ENCODE results near the gene AKAP13.

Gene AKAP13

DNA sequence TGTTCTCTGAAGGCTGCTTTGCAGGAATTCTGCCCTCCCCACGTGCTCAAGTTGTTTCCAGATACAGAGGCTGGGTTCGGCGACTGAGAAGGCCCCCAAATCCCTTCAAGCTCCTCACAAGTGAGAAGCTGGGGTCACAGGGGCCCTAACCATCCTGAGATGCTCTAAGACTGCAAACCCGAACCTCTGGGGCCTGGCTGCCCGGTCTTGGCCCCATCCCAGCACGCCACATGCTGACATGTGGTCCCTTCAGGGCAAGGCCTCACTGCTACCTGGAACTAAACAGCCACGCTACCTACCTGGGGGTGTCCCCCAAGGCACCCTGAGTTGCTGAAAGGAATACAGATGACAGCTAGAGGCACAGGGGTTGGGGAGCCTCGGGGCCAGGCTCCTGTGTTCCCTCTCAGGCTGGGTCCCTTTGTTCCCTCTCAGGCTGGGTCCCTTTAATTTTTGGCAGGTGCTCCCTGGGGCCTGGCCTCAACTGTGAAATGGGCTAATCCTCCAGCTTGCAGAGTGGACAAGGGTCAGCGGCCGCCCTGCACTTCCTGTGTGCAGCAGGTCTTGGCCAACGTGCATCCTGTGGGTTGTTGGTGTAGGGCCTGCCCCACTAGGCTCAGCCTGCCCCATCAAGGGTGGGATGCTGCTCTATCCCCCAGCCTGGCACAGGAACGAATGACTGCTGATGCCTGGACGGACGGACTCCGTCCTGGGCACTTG is 381.8 kb downstream of the AKAP13 start:
- no peak for DNase-seq

DNA sequence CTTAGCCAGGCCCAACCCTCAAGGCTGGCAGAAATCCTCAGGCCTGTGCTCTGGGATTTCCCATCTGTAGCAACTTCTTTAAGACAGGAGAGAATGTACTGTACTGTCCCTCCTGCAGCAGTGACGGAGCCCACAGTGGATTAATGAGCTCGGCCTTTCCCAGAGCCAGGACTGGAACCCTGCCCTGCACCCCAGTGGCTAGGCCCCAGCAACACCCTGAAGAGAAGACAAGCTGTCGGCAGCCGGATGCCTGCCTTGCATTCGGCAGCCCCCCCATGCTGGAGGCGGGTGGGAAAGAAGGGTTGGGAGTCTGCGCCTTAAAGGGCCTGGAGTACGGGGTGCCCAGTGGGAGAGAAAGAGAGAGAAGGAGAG is 382.3 kb downstream of the AKAP13 start:
- no peak for DNase-seq

DNA sequence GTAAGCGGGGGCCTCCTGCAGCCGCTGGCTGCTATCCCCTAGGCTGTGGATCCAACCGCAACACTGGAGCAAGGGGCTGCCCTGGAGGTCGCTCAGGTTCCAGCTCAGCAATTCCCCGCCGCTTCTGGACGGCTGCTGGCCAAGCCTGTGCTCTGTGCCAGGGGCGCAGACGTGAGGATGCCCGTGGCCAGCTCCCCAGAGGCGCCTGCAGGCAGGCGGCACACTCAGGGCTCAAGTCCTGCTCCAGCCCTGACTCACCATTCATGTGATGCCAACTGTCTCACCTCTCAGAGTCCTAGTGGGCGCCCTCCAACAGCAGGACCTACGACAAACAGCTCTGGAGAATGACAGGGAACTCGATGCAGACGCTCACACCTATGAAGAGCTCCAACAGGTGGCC is 382.8 kb downstream of the AKAP13 start:
- no peak for DNase-seq

DNA sequence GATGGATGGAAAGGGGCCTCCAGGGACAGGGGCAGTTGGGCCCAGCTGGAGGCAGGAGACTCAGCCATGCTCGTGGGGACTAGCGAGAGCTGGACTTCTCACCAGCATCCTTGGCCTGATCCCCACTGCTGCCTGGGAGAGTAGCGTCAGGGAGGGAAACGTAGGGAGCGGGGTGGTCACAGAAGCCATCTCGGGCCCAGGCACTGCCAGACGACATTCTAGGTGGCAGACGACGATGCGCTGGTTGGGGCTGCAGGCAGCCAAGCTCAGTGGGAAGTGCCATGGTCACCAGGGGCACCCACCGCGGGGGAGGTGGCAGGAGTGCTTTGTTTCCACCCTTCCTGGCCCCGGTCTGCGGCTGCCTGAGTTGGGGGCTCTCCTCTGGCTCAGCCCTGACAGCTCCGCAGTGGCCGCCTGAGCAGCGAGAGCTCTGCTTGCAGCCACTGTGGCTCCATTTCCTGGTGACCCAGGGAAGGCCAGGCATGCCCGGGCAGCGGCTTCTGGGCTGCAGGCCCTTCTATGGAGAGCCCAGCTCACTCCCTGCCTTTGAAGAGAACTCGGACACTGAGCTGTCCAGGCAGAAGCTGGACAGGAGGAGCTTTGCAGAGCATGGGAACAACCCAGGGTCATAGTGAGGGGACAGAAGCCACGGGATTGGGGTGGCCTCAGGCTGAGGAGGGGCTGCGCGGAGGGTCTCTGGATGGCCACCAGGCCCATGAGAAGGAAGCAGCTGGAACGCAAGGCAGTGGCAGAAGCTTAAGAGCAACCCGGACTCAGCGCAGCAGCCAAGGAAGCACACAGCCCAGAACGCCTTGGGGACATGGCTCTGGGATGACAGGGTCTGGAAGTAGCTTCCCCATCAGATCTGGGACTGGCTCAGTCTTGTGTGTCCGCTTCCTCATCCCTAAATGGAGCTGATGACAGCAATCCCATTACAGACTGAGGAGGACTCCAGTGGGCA is 383.6 kb downstream of the AKAP13 start:
- no peak for DNase-seq

DNA sequence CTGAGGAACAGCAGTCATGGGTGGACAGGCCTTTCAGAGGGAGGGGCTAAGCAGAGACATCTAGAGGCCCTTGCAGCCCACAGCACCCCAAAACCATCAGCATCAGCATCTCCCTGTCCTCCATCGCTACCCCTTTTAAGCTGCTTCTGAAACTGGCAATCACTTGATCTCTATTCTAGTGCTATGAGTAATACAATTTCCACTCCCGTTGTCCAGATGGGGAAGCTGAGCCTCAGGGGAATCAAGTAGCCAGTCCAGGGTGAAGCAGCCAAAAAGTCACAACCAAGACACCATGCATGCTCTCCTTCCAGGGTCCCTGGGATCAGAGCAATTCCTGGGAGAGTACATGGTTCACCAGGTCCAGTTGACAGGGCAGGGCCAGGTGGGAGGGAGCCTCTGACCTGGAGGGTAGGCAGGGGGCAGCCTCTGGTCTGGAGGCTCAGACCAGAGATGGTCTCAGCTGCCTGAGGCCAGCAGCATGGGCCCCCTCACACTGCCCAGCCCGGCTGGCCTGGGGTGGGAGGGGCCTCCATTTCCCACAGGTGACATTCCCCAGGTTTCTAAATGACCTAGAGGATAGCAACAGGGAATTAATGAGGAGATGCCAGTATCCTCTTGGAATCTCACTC is 384.4 kb downstream of the AKAP13 start:
- no peak for DNase-seq

DNA sequence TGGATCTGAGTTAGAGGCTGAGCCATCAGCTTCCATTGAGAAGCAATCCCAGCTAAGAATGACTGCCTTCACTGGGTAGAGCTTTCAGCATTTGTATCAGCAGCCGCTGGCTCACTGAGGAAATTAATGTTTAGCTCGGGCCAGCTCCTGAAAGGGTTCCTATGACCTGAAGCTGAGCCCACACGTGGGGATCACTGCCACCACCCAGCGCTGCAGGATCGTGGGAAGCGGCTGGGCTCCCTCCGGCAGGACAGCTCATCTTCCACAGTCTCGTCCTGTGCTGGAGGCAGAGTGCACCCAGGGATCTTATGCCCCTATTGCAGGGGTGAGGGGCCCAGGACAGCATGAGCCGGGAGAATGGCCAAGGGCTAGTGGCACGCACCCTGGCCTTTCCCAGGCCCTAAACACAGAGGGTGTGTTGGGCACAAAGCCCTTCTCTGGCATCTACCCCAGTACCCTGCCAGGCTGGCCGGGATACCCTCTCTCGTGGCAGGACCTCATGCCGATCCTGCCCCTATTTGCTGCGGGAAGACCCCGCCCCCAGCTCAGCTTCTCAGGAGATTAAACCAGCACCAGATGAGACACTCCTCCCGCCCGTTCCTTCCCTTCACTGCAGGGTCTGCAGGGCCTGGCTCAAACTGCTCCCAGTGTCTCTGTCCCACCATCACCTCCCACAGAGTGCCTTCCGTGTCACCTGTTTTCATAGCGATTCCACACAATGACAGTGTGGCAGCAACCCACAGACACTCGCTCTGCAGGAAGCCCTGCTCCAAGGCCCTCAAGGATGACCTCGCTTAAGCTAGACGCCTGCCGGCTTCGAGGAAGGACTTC is 385.8 kb downstream of the AKAP13 start:
- DNase-seq: no peak

DNA sequence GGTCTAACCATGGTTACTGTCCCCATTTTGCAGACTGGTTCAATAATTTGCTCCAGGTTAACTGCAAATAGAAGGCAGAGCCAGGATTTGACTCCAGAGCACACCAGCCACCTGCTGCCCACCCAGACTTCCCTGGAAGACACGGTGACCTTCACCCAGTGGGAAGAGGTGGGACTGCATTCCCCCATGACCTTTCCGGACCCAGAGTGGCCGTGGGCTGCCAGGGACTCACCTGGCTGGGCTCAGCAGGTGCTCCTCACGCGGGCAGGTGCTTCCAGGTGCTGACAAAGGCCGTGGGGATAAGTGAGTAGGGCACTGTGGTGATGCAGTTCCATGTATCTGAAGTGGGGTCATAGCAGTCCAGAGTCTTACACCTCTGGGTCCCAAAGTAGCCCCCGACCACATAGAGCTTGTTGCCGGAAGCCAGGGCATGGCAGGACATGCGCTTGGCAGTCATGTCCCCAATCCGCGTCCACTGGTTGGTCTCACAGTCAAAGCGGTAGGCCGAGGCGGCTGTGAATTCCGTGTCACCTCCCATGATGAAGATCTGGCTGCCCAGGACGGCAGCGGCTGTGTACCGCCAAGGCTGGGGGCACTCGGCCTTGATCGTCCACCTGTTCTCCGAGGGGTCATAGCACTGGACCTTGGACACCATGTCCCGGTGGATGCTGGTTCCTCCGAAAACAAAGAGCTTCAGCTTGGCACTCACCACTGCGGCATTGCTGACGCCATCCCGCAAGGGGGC is 387.6 kb downstream of the AKAP13 start:
- no peak for DNase-seq

DNA sequence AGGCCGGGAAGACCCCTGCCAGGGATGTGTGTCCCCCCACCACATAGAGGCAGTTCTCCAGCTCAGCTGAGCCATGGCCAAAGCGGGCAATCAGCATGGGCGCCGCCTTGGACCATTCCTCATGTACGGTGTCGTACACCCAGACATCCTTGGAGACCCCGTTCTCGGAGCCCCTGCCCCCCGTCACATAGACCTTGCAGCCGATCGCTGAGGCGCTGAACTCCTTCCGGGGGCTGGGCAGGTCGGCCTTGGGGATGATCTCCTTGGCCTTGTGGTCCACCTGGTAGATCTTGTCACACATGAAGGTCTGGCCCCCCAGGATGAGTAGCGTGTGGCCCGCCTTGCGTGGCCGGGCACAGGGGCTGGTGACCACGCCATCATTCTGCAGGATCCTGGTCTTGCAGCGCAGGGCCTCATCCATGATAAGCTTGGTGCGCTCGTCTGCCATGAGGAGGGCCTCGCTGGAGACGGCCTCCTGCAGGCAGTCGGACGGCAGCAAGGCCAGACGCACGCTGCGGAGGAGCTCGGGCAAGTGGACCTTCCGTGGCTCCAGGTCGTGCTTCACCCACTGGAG is 388.3 kb downstream of the AKAP13 start:
- no peak for DNase-seq

DNA sequence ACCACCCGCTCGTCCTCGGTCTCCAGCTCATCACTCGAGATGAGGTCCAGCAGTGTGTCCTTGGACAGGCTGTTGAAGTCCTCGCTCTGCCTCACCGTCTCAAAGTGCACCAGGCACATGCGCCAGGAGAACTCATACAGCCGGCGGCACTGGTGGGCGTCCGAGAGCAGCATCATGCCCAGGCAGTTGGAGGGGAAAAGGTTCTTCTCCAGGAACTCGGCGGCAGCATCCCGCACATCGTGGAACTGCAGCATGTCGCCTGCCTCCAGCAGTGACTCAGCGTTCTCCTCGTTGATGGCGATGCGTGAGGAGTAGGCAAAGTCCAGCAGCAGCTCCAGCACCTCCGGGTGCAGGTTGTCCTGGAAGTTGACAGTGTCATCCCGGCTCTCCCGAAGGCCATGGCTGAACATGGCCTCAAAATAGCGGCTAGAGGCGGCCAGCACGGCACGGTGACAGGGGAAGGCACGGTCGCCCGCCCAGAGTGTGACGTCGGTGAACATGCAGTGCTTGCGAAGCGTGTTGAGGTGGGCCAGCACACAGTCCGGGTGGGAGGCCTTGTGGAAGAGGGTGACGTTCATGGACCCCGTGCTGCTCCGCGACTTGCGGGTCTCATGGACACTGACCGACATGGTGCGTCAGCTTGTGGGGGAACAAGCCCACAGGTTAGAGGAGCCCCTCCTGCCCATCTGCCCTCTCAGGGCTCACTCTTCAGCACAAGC is 388.9 kb downstream of the AKAP13 start:
- DNase-seq: no peak

DNA sequence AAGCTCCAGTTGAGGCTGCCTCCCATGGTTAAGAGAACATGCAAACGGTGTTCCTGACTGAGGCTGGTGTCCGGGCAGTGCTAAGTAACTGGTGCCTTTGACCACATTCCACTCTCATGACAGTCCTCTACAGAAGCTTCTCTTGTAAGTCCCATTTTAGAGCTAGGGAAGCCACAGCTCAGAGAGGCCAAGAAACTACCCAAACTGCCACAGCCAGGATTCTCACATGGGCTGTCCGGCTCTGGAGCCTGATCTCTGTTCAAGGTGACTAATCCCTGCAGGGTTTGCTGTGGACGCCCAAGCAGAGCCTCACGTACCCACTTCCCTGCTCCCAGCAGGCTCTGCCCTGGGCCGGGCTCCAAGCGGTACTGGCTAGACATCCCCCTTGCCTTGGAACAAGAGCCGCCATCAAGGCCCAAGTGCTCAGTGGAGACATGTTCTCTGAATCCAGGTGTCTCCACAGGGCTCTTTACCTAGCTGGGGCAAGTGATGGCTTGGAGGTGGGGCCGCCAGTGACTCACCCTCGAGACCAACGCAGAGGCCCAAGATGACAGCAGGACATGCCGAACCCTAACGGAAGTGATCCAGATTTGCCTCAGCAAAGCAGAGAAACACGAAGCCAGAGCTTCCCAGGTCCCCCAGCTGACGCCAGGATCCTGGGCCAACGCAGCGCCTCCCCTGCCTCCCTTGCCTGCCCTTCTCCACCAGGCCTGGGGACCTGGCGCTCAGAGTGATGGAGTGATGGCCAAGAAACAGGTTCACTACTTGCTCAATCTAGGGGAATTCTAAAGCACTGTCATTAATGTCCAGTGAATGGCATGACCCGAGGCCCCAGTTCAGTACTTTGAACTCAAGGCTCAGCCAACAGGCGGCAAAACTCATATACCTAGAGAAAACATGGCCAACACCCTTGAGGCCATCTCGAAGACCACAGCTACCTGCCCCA is 390.0 kb downstream of the AKAP13 start:
- no peak for DNase-seq

DNA sequence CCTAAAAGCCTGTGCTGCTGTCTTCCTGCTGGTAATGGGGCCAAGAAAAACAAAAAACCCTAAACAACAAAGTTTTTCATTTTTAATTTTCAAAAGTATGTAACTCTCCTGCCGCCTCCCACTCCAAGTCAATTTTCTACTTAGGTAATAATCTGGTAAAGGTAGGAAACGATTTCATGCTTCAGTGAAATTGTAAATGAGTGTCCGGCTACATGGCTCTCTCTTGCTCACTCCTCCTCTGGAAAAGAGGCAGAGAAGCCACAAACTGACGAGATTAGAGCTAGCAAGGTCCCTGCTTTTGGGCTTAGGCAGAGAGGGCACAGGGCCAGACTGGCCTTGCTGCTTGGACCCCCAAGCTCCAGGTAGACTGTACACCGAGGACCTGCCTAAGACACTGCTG is 390.9 kb downstream of the AKAP13 start:
- DNase-seq: no peak

DNA sequence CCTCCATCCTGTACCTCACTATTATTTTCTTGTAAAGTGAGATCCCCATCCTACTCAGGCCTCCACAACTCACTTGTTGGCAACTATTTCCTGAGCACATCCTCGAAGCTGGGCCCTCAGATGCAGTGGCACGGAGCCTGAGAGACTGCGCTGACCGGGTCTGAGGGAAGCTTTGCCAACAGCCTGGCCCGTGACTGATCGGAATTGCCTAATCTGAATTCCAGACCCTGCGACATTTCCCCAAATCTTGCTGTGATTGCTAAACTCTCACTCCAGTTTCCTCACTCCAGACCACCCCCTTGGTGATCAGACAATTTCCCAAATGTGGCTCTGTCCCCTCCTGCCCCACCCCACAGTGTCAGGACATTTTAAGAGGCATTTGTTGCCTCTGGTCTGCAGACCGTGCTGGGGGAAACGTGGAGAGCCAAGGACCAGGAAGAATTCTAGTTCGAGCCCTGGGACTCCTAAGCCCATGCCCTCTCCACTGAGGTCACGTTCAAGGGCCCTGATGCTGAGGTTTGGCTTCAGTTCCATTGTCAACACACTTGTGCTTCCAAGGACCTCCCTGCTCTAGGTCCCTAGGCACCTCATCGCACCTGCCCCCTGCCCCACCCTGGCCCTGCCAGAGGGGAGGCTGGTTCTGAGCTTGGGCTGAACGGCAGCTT is 391.5 kb downstream of the AKAP13 start:
- DNase-seq: no peak

DNA sequence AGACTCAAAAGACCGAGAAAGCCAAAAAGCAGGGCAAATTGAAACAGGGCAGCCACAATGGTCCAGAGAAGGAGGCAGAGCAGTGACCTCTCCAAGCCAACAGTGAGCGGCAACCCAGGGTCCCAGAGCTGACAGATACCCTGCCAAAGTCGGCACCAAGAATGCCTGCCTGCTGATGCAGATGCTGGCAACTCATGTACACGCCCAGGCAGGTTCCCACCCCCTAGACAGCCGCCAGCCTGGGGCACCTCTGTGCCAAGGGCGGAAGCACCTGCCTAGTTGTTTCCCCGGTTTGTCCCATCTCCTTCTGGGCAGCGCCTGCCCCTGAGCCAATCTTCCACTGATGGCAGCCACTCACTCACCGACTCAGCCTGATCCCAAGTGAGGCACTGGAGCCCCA is 392.3 kb downstream of the AKAP13 start:
- no peak for DNase-seq

DNA sequence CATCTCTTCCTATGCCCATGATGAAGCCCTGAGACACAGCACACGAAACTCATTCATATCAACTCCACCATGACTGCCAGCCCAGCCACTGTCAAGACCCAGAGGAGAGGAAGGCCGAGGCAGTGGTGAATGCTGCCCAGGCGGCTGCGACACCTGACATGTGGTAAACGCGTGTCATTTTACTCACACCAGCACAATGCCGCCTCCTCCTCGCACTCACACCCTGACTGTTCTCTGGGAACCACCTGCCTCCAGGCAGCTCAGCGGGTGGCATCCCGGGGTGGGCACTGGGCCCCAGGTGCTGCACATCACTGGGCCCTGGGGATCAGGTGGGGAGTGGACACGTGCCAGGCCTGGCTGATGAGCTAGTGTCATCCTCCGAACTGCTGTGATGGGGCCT is 392.8 kb downstream of the AKAP13 start:
- DNase-seq: no peak

DNA sequence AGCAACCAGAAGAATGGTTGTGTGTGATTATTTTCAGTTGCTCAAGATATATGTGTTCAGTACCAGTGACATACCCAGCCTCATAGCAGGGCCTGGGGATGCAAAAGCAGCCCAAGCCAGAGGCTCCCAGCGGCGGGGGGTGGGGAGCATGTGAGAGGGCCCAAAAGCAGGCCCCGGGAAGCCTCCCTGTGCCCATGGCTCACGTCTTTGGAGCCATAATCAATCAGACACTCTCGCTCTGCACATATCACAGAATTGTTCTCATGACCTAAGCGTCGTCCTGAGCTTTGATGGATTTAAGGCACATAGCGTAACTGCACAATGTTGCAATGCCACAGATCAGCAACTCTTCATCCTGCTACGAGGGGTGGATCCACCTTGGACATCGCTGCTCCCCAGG is 393.6 kb downstream of the AKAP13 start:
- no peak for DNase-seq

DNA sequence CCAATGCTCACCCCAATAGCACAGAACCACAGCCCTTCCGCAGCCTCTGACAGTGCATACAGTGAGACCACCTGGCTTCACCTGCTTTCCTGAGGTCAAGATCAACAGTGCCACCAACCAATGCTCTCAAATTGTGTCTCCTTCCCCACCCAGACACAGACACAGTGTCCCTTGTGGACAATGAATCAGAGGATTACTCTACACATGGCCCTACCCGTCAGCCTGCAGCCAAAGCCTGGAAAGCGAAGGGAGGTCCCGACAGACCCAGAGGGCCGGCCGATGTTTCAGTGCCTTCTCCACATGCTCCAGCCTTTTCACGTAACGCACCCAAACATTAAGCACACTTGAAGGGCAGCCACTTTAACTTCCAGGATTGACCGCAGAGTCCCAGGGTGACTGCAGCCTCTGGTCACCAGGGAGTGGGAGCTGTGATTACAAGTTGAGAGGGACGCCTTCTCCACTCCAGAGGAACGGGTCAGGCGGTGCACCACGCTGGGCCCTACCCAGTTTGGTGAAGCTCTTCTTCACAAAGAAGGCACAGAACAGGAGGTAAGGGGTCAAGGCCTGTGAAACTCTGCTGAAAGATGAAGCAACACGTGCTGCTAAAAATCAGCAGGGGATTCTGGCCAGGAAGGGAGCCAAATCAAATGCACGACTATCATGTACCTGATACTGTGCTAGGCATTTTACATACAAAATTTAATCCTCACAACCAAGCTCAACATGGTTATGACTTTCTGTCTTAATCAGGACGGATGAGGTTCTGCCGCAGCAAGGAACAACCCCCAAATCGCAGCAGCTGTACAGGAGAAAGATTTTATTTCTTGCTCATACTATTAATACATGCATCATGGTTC is 397.1 kb downstream of the AKAP13 start:
- DNase-seq: no peak

DNA sequence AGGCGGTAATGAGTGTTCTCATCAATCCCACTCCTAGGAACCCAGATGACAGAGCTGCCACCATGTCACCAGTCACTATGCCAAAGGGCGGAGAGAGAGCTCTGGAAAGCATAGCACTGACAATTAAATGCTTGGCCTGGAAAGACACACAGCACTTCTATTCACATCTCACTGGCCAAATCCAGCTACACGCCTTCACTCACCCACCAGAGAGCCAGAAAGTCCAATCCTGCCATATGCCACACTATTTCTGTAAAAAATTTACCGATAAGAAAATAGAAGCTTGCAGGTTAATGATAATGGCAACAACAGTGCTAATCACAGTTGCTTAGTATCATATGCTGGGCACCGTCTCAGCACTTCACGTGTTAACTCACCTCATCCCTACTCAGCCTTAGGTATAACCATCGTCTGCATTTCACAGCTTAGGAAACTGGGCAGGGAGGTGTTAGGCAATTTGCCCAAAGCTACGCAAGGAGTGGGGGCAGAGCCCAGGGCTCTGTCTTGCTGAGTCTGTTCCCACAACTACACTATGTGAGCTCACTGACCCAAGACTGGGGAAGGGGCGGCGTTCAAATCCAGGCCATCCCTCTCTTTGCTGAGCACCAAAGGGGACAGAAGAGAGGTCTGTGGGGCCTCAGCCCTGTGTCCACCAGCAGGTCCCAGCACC is 397.8 kb downstream of the AKAP13 start:
- DNase-seq: no peak

DNA sequence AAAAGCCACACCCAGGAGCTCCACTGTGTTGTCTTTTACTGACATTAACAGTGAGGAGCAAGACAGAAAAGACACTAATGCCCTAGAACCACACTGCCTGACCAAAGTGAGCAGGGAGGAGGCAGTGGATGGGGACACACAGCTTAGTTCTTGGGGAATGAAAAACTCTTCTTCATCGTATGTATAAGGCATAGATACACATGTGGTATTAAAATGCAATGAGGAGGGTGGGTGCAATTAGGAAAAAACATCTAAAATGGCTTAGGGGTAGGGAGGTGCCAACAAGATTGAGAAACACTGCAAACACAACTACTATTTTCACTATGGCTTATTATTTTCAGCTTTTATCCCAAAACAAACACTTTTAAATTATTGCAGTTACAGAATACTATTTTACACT is 398.8 kb downstream of the AKAP13 start:
- no peak for DNase-seq

All from CD4-positive, alpha-beta T cell treated with Interleukin-17A for 4 hours (primary cell).